ENCODE results near the gene GDPD5. TPM values are rescaled to one million over a fixed set of nuclear protein-coding genes. Genes with fewer than 3 reads are reported as not detected.

GDPD5 gene
- total and polyA plus RNA-seq, 9 of the 15 experiments (the other 6 are each of a cell fraction or from before 2014, with no cell fraction given) = 0.32 to 27.3 (median 8.0) TPM

DNA sequence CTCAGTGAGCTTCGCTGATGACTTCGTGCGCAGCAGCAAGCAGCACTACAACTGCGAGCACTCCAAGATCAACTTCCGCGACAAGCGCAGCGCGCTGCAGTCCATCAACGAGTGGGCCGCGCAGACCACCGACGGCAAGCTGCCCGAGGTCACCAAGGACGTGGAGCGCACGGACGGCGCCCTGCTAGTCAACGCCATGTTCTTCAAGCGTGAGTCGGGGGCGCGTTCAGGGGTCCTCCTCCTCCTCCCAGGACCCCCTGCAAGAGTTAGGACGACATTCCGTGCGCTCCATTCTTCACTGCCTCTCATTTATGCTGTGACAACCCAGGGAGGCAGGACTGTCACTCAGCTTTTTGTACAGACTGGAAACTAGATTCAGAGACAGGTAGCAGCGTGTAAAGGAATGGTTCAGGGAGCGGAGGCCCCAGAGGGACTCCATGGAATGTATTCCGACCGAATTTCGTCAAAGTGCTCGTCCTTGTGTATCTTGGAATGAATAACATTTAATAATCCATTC, 41.1 kb upstream of the GDPD5 start (continued):
- TF ChIP-seq HOMEZ (CRISPR knock-in tag; IDR thresholded peaks at IDR 0.05) = no peak

DNA sequence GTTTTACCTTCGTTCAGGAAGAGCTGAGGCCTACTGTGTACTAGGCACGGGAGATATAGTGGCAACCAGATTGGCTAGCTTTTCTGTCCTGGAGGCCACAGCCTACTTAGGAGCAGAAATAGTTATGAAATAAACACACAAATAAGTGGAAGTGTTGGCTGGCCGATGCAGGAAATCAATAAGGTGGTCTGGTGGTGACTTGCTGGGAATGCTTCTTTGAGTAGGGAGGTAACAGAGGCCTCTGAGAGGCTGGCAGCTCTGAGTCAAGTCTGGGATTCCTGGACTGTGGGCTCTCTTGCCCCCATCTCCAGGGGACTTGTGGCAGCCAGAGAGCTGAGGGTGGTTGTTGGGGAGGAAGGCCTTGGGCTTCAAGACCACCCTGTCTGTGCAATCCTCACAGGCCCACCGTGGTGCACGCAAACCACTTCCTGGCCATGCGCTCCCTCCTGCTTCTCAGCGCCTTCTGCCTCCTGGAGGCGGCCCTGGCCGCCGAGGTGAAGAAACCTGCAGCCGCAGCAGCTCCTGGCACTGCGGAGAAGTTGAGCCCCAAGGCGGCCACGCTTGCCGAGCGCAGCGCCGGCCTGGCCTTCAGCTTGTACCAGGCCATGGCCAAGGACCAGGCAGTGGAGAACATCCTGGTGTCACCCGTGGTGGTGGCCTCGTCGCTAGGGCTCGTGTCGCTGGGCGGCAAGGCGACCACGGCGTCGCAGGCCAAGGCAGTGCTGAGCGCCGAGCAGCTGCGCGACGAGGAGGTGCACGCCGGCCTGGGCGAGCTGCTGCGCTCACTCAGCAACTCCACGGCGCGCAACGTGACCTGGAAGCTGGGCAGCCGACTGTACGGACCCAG, 40.4 kb upstream of the GDPD5 start:
- TF ChIP-seq SIRT6 (IDR thresholded peaks at IDR 0.05; ENCODE audit: low read depth, low read length) = no peak
- TF ChIP-seq RBFOX2 (IDR thresholded peaks at IDR 0.05; ENCODE audit: low read depth, low read length) = peak; percentile 63
- peak; percentile 28; the same call in 1 of the 2 replicates for TF ChIP-seq ZBTB33 (CRISPR knock-in tag; IDR thresholded peaks at IDR 0.05)
- TF ChIP-seq POLR2G (IDR thresholded peaks at IDR 0.05; ENCODE audit: low read depth, low read length) = peak; percentile 59
- TF ChIP-seq ZFP30 (CRISPR knock-in tag; IDR thresholded peaks at IDR 0.05; ENCODE audit: borderline replicate concordance) = no peak
- no peak for TF ChIP-seq RUNX1 (IDR thresholded peaks at IDR 0.05; ENCODE audit: low read depth)
- TF ChIP-seq CEBPG (CRISPR knock-in tag; IDR thresholded peaks at IDR 0.05) = no peak
- TF ChIP-seq CEBPG (tag; conservative IDR thresholded peaks at IDR 0.05 in 1 of 2, IDR thresholded peaks at IDR 0.05 in 1 of 2) = no peak
- DNase-seq (ENCODE audit: extremely low read depth in 1 of 4, low spot score in 3 of 4) = no peak
- intact Hi-C loops (cut with micrococcal nuclease) = no loop called here
- BruUV-seq (replicated peaks) = no TSS peak
- Histone ChIP-seq H3K9me1 (ENCODE audit: control insufficient read depth, insufficient read depth, low read length) (peaks cover 4% of the 10 kb centered on the region), H2AFZ (ENCODE audit: low read depth, low read length) (no peak overlapping the region), H4K20me1 (replicated peaks; ENCODE audit: control insufficient read depth, insufficient read depth, low read length) (no peaks in the 10 kb centered on the region), H3K36me3 (ENCODE audit: control insufficient read depth, insufficient read depth, low read length) (peaks cover 70% of the 10 kb centered on the region), H3K9me3 (replicated peaks; ENCODE audit: control insufficient read depth, insufficient read depth, low read depth, low read length) (no peaks in the 10 kb centered on the region), H3K4me2 (ENCODE audit: insufficient read depth, low read length) (no peak overlapping the region), H3K9ac (ENCODE audit: insufficient read depth in 1 of 2, low read depth in 2 of 2, low read length in 2 of 2) (peak overlapping the region in 1 of 2 experiments; percentile 33; a peak in 2 of 4 replicates), H3K4me1 (replicated peaks in 1 of 2; ENCODE audit: control insufficient read depth in 2 of 2, insufficient read depth in 2 of 2, low read length in 2 of 2) (peaks cover 21 to 43% of the 10 kb centered on the region in 2 experiments), H3K4me3 (no peak overlapping the region), H3K27ac (ENCODE audit: extremely low read depth, low read depth, low read length) (no peak overlapping the region; the same call in 2 of the 3 replicates), H3K79me2 (ENCODE audit: control insufficient read depth, insufficient read depth, low read length) (peaks cover 43% of the 10 kb centered on the region), H3K27me3 (ENCODE audit: control insufficient read depth in 2 of 2, insufficient read depth in 2 of 2, low read length in 2 of 2) (no peaks in the 10 kb centered on the region)
- no peak for FAIRE-seq
- CTCF ChIA-PET (ENCODE audit: low intra/inter-chr PET ratio) = no interaction called here
- ATAC-seq = no peak
- POLR2A ChIA-PET = interaction anchor here (0.6 to 10.5 kb wide), 7 partner anchors 7 to 876 kb away, joined by 3 to 115 read pairs (median 4); no protein-coding TSS in a partner anchor
- in situ Hi-C loops (cut with MboI) = no loop called here
- 96% methylated on average over 35 of the region's 43 CpGs for WGBS (ENCODE audit: insufficient coverage, low coverage, missing lambda C conversion rate)
